Stimulated activated CD8-positive, alpha-beta memory T cell treated with anti-CD3 and anti-CD28 coated beads, Interleukin-7, amount 100 ng/mL, for 1 hour (primary cell): ENCODE data around the gene PARVB.

Source experiments
- DNase-seq, 2 donors: peaks; one replicate each; pipeline ENCODE4 v3.0.0-alpha.2; 2020; ENCODE audit warnings: low read depth in 2 of 2

Gene PARVB

GRCh38 chr22:44159811-44160210, 135.7 kb downstream of the PARVB start:
- no peak for DNase-seq

- DNase-seq, result no peak
Observed at GRCh38 chr22:44160421-44160820, 136.3 kb downstream of the PARVB start.

GRCh38 chr22:44161673-44162072, 137.6 kb downstream of the PARVB start:
- no peak for DNase-seq

GRCh38 chr22:44162960-44163359, 138.9 kb downstream of the PARVB start:
- DNase-seq, result no peak

- DNase-seq, result no peak
Observed at GRCh38 chr22:44163536-44163935, 139.4 kb downstream of the PARVB start.

GRCh38 chr22:44164031-44164430, 139.9 kb downstream of the PARVB start:
- DNase-seq, result no peak

GRCh38 chr22:44165286-44165874, 141.3 kb downstream of the PARVB start:
- DNase-seq, result no peak

- DNase-seq, result no peak
Observed at GRCh38 chr22:44166498-44167276, 142.6 kb downstream of the PARVB start.

GRCh38 chr22:44167501-44167900, 143.4 kb downstream of the PARVB start:
- DNase-seq, result no peak

GRCh38 chr22:44168206-44168605, 144.1 kb downstream of the PARVB start:
- no peak for DNase-seq

GRCh38 chr22:44170470-44170869, 146.4 kb downstream of the PARVB start:
- no peak for DNase-seq

- no peak for DNase-seq
Observed at GRCh38 chr22:44171561-44171960, 147.5 kb downstream of the PARVB start.

- DNase-seq, result no peak
Observed at GRCh38 chr22:44172370-44173108, 148.4 kb downstream of the PARVB start.

GRCh38 chr22:44173154-44173553, 149.1 kb downstream of the PARVB start:
- DNase-seq, result no peak

- DNase-seq, result no peak
Observed at GRCh38 chr22:44175676-44176075, 151.6 kb downstream of the PARVB start.

GRCh38 chr22:44179196-44179988, 155.3 kb downstream of the PARVB start:
- no peak for DNase-seq

- DNase-seq, result no peak
Observed at GRCh38 chr22:44179989-44180705, 156.0 kb downstream of the PARVB start.

- DNase-seq, result peak in 1 of 2 donors; percentile 9
Observed at GRCh38 chr22:44180706-44181032, 156.6 kb downstream of the PARVB start, which contains the start of gene PARVG. Gene PARVG, plus strand, starts transcription at chr22:44180925. Its CDS starts 2,405 bp downstream, at chr22:44183330.

- DNase-seq, result peak; percentile 34 to 39
Observed at GRCh38 chr22:44181033-44181911, 157.2 kb downstream of the PARVB start.

GRCh38 chr22:44181912-44182587, 157.9 kb downstream of the PARVB start:
- DNase-seq, result no peak
